ENCODE measurements around the gene SIGLEC6.

GRCh38 chr19:51505904-51506303 lies 25.6 kb downstream of the SIGLEC6 start:
- no peak for TF ChIP-seq POLR2A (IDR thresholded peaks at IDR 0.05; ENCODE audit: low read depth, low read length)
- no peak for TF ChIP-seq POLR2AphosphoS5 (IDR thresholded peaks at IDR 0.05; ENCODE audit: low read depth, low read length)
- TF ChIP-seq SPI1 (IDR thresholded peaks at IDR 0.05; ENCODE audit: low read depth, low read length) = no peak
- no peak for TF ChIP-seq TAF1 (IDR thresholded peaks at IDR 0.05; ENCODE audit: low read depth, low read length)
- TF ChIP-seq PAX5 (IDR thresholded peaks at IDR 0.05; ENCODE audit: insufficient read depth, low read length, severe bottlenecking) = no peak
